WTC11 (cell line): Measurements from ENCODE around the gene UCP3. TPM values are rescaled to one million over a fixed set of nuclear protein-coding genes. Genes with fewer than 3 reads are reported as not detected.

Experiments
- ATAC-seq: fragments of 200-7000 bp; cut with Tn5 transposase; 2 replicates; pipeline ENCODE4 v1.10.0; 2021; ENCODE audit warnings: mild to moderate bottlenecking, moderate library complexity
- CTCF ChIA-PET: fragments of 300-600 bp; sonication (Branson Sonifier 250); formaldehyde crosslinking; loops from one replicate; lab custom pipeline; 2021; ENCODE audit warnings: antibody characterized with exemption; lab: Charles Lee
- POLR2A ChIA-PET: fragments of 350-600 bp; sonication (Branson Sonifier 250); formaldehyde crosslinking; loops from one replicate; lab custom pipeline; 2021; ENCODE audit warnings: antibody characterized with exemption; lab: Charles Lee
- DNase-seq: peaks from one replicate; pipeline ENCODE4 v3.0.0; 2021; ENCODE audit warnings: low spot score
- H3K27ac Mint-ChIP-seq: 2 replicates; pipeline ENCODE4 v1.8.0; 2021; ENCODE audit warnings: mixed read lengths
- H3K27me3 Mint-ChIP-seq: 2 replicates; pipeline ENCODE4 v1.8.0; 2021; ENCODE audit warnings: low read depth, mild to moderate bottlenecking, moderate library complexity, mixed read lengths
- H3K36me3 Mint-ChIP-seq: 2 replicates; pipeline ENCODE4 v1.8.0; 2021; ENCODE audit warnings: mixed read lengths
- H3K4me1 Mint-ChIP-seq: 2 replicates; pipeline ENCODE4 v1.8.0; 2022; ENCODE audit warnings: mixed read lengths
- H3K4me3 Mint-ChIP-seq: 2 replicates; pipeline ENCODE4 v1.8.0; 2021; ENCODE audit warnings: mild to moderate bottlenecking, moderate library complexity, mixed read lengths
- H3K9me3 Mint-ChIP-seq: 2 replicates; pipeline ENCODE4 v1.8.0; 2021; ENCODE audit warnings: mixed read lengths
- FOXJ3 ChIP-seq: sonication (generic); formaldehyde crosslinking; IDR thresholded peaks from 2 replicates; pipeline ENCODE4 v1.9.0; 2021; ENCODE audit warnings: missing genetic modification reagents, mild to moderate bottlenecking, borderline replicate concordance
- HMGA2 ChIP-seq: fragments of 250-450 bp; sonication (Bioruptor Pico); IDR thresholded peaks from 2 replicates; pipeline ENCODE4 v1.4.0; 2021; ENCODE audit warnings: mild to moderate bottlenecking, moderate library complexity
- MYBL2 ChIP-seq: sonication (generic); formaldehyde crosslinking; IDR thresholded peaks from 2 replicates; pipeline ENCODE4 v1.8.1; 2023; ENCODE audit warnings: mild to moderate bottlenecking, moderate library complexity, missing genetic modification reagents
- NFYB ChIP-seq: sonication (generic); formaldehyde crosslinking; conservative IDR thresholded peaks from 2 replicates; pipeline ENCODE4 v1.8.0; 2022; ENCODE audit warnings: low read depth, missing genetic modification reagents
- OVOL2 ChIP-seq: fragments of 250-450 bp; sonication (Bioruptor Pico); IDR thresholded peaks from 2 replicates; pipeline ENCODE4 v1.9.0; 2021; ENCODE audit warnings: mild to moderate bottlenecking, borderline replicate concordance
- PRDM15 ChIP-seq: sonication (generic); formaldehyde crosslinking; IDR thresholded peaks from 2 replicates; pipeline ENCODE4 v1.8.0; 2022; ENCODE audit warnings: missing genetic modification reagents
- PRRX2 ChIP-seq: fragments of 250-450 bp; sonication (Bioruptor Pico); IDR thresholded peaks from 2 replicates; pipeline ENCODE4 v1.8.0; 2021; ENCODE audit warnings: mild to moderate bottlenecking
- RORB ChIP-seq: fragments of 250-450 bp; sonication (Bioruptor Pico); IDR thresholded peaks from 2 replicates; pipeline ENCODE4 v1.9.0; 2021; ENCODE audit warnings: mild to moderate bottlenecking
- SMAD4 ChIP-seq: sonication (generic); formaldehyde crosslinking; IDR thresholded peaks from 2 replicates; pipeline ENCODE4 v1.8.0; 2022; ENCODE audit warnings: mild to moderate bottlenecking, missing genetic modification reagents
- STAT6 ChIP-seq: sonication (generic); formaldehyde crosslinking; conservative IDR thresholded peaks from 2 replicates; pipeline ENCODE4 v1.8.1; 2023; ENCODE audit warnings: mild to moderate bottlenecking, low read depth, missing genetic modification reagents, moderate library complexity
- TCF7 ChIP-seq: sonication (generic); formaldehyde crosslinking; IDR thresholded peaks from 2 replicates; pipeline ENCODE4 v1.8.0; 2022; ENCODE audit warnings: mild to moderate bottlenecking, low read depth, missing genetic modification reagents, moderate library complexity
- ZNF138 ChIP-seq: sonication (generic); formaldehyde crosslinking; conservative IDR thresholded peaks from 2 replicates; pipeline ENCODE4 v1.8.1; 2022; ENCODE audit warnings: mild to moderate bottlenecking, moderate library complexity, missing genetic modification reagents
- ZNF396 ChIP-seq: fragments of 250-450 bp; sonication (Bioruptor Pico); IDR thresholded peaks from 2 replicates; pipeline ENCODE4 v1.8.0; 2021; ENCODE audit warnings: mild to moderate bottlenecking, moderate library complexity, borderline replicate concordance
- ZNF423 ChIP-seq: fragments of 250-450 bp; sonication (Bioruptor Pico); IDR thresholded peaks from 2 replicates; pipeline ENCODE4 v2.1.2; 2022; ENCODE audit warnings: mild to moderate bottlenecking, moderate library complexity
- ZNF532 ChIP-seq: fragments of 250-450 bp; sonication (Bioruptor Pico); IDR thresholded peaks from 2 replicates; pipeline ENCODE4 v1.9.0; 2021; ENCODE audit warnings: mild to moderate bottlenecking, borderline replicate concordance
- ZSCAN18 ChIP-seq: fragments of 250-450 bp; sonication (Bioruptor Pico); IDR thresholded peaks from 2 replicates; pipeline ENCODE4 v2.1.2; 2022; ENCODE audit warnings: mild to moderate bottlenecking, moderate library complexity
- total RNA-seq: library from RNA; stranded (reverse); gene quantifications from 3 replicates; pipeline ENCODE4 v1.2.3, GENCODE V29; 2021
- TF ChIP-seq, protein P1 (sequence below): fragments of 250-450 bp; sonication (Bioruptor Pico); IDR thresholded peaks from 2 replicates; pipeline ENCODE4 v1.9.0; 2021; ENCODE audit warnings: moderate library complexity, mild to moderate bottlenecking, inconsistent platforms, borderline replicate concordance
- TF ChIP-seq, protein P2 (sequence below): sonication (generic); formaldehyde crosslinking; IDR thresholded peaks from 2 replicates; pipeline ENCODE4 v1.8.0; 2023; ENCODE audit warnings: missing genetic modification reagents
- TF ChIP-seq, protein P3 (sequence below): sonication (generic); formaldehyde crosslinking; IDR thresholded peaks from 2 replicates; pipeline ENCODE4 v1.8.1; 2023; ENCODE audit warnings: mild to moderate bottlenecking, missing genetic modification reagents

UCP3 gene
- total RNA-seq, 1 experiment from 2014 or later: 0.55 TPM

DNA sequence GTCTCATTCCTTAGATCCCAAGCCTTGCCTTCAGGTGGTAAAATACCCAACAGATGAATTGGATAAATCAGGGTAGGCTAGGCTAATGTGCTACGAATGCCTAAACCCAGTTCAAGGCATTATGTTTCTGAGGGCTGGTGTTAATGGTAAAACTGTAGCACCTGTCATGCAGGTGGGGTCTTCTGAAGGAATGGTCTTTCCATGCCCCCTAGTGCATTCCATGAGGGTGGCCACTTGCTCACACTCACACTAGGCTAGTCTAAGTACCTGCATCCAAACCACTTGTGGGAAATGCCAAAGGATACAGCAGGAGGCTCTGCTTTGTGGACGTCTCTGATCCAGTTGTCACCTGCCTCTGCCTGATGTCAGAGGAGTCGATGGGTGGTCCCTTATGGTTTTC, 24.2 kb upstream of the UCP3 start:
- Mint-ChIP-seq H3K4me1 (no peaks in the 10 kb centered on the region), H3K4me3 (no peak overlapping the region), H3K27ac (no peak overlapping the region), H3K36me3 (no peaks in the 10 kb centered on the region; the same call in 1 of the 2 replicates), H3K27me3 (no peaks in the 10 kb centered on the region), H3K9me3 (no peaks in the 10 kb centered on the region)
- DNase-seq (no peak), ATAC-seq (no peak)
- POLR2A ChIA-PET: no interaction called here
- CTCF ChIA-PET: no interaction called here
- no peak for TF ChIP-seq RORB (CRISPR knock-in tag)
- TF ChIP-seq ZNF396: no peak
- no peak for TF ChIP-seq TCF7
- TF ChIP-seq, protein P1, sequence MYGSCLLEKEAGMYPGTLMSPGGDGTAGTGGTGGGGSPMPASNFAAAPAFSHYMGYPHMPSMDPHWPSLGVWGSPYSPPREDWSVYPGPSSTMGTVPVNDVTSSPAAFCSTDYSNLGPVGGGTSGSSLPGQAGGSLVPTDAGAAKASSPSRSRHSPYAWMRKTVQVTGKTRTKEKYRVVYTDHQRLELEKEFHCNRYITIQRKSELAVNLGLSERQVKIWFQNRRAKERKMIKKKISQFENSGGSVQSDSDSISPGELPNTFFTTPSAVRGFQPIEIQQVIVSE (CRISPR knock-in tag): no peak
- no peak for TF ChIP-seq ZSCAN18 (CRISPR knock-in tag)
- TF ChIP-seq, protein P2, sequence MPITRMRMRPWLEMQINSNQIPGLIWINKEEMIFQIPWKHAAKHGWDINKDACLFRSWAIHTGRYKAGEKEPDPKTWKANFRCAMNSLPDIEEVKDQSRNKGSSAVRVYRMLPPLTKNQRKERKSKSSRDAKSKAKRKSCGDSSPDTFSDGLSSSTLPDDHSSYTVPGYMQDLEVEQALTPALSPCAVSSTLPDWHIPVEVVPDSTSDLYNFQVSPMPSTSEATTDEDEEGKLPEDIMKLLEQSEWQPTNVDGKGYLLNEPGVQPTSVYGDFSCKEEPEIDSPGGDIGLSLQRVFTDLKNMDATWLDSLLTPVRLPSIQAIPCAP (CRISPR knock-in tag): no peak
- no peak for TF ChIP-seq HMGA2
- TF ChIP-seq PRDM15: no peak
- TF ChIP-seq MYBL2 (CRISPR knock-in tag): no peak
- no peak for TF ChIP-seq NFYB
- no peak for TF ChIP-seq OVOL2
- no peak for TF ChIP-seq PRRX2 (CRISPR knock-in tag)
- no peak for TF ChIP-seq FOXJ3 (CRISPR knock-in tag)

- no peak for DNase-seq
- no peaks in the 10 kb centered on the region for H3K9me3 Mint-ChIP-seq
- no peaks in the 10 kb centered on the region for H3K27me3 Mint-ChIP-seq
- CTCF ChIA-PET: no interaction called here
- no peak for ATAC-seq
- peak overlapping the region; percentile 1; the same call in 1 of the 2 replicates for H3K27ac Mint-ChIP-seq
- POLR2A ChIA-PET: no interaction called here
- H3K36me3 Mint-ChIP-seq: peaks cover 2% of the 10 kb centered on the region; the same call in 1 of the 2 replicates
- no peak overlapping the region for H3K4me3 Mint-ChIP-seq
- H3K4me1 Mint-ChIP-seq: no peaks in the 10 kb centered on the region
- TF ChIP-seq ZNF532 (CRISPR knock-in tag): no peak
- TF ChIP-seq STAT6 (CRISPR knock-in tag): no peak
- TF ChIP-seq ZNF423 (CRISPR knock-in tag): no peak
- TF ChIP-seq, protein P3, sequence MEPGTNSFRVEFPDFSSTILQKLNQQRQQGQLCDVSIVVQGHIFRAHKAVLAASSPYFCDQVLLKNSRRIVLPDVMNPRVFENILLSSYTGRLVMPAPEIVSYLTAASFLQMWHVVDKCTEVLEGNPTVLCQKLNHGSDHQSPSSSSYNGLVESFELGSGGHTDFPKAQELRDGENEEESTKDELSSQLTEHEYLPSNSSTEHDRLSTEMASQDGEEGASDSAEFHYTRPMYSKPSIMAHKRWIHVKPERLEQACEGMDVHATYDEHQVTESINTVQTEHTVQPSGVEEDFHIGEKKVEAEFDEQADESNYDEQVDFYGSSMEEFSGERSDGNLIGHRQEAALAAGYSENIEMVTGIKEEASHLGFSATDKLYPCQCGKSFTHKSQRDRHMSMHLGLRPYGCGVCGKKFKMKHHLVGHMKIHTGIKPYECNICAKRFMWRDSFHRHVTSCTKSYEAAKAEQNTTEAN (CRISPR knock-in tag): no peak
- TF ChIP-seq ZNF138 (CRISPR knock-in tag): no peak
- no peak for TF ChIP-seq ZNF396
- TF ChIP-seq SMAD4 (CRISPR knock-in tag): no peak
Measured at GRCh38 chr11:74030723-74031676, 22.1 kb upstream of the UCP3 start.
